Measurements from ENCODE around the gene SPA17. TPM values are rescaled to one million over a fixed set of nuclear protein-coding genes. Genes with fewer than 3 reads are reported as not detected.

The SPA17 gene
- total RNA-seq: 4.8 TPM
- long read RNA-seq, full-length matches to known transcripts: 2 of 2 reads
- long read RNA-seq, partial matches to known transcripts: 0 of 2 reads
- long read RNA-seq, other reads (novel, unspliced or antisense): 0 of 2 reads

DNA sequence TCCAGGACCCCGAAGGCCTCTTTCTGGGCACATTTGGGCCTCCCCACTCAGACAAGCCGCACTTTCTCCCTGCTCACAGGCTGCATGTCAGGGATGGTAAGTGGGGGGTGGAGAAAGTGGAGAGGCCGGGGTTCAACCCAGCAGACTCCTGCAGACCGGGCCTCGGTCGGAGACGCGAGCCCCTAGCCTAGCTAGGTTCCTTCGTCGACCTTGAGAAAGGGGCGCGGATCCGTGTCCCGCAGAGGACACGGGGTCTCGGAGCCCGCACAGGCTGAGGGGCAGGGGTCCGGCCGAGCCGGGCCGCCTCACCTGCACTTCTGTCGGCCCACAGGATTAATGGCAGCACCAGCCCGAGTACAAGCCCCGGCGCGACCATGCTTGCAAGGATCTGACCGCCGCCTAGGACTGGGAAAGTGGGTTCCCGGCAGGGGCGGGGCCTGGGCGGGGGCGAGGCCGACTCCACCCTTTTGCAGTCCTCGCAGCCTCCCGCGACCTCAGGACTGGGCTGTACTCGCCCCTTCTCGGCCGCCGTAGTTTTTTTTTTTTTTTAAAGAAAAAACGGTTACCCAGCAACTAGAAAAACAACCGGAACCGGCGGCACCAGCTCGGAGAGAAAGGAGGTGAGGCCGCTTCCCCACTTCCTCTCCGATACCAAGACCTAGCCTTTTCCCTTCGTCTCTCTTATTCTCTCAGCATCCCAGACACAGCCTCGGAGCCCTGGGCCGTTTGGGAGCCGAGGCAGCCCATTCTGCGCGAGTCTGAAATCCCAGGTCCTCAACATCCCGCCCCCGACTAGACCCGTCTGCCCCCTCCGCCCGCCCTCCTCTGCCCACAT, at the start of gene SPA17, which contains the start of gene SIAE:
SPA17 (plus strand) TSS at position 572 of the 835 bp plus-strand sequence. CDS start 1,361 bp downstream, outside the sequence.
SIAE (minus strand) TSS at position 407 of the 835 bp plus-strand sequence; CDS start at position 376, 31 bp downstream.
- ATAC-seq: peak; percentile 98
- H3K27me3 ChIP-seq: no peaks in the 10 kb centered on the region
- H3K36me3 ChIP-seq: no peaks in the 10 kb centered on the region
- peak within 1 kb of the TSS; percentile 78 for H3K4me3 ChIP-seq
- peak within 1 kb of the TSS; percentile 94 for H3K27ac ChIP-seq
- intact Hi-C loops (cut with DNase I): loop anchor here (5.0 kb wide), 1 partner anchor 74 kb away; no protein-coding TSS in a partner anchor
- H3K4me1 ChIP-seq: peaks cover 20% of the 10 kb centered on the region
- TF ChIP-seq, protein P1, sequence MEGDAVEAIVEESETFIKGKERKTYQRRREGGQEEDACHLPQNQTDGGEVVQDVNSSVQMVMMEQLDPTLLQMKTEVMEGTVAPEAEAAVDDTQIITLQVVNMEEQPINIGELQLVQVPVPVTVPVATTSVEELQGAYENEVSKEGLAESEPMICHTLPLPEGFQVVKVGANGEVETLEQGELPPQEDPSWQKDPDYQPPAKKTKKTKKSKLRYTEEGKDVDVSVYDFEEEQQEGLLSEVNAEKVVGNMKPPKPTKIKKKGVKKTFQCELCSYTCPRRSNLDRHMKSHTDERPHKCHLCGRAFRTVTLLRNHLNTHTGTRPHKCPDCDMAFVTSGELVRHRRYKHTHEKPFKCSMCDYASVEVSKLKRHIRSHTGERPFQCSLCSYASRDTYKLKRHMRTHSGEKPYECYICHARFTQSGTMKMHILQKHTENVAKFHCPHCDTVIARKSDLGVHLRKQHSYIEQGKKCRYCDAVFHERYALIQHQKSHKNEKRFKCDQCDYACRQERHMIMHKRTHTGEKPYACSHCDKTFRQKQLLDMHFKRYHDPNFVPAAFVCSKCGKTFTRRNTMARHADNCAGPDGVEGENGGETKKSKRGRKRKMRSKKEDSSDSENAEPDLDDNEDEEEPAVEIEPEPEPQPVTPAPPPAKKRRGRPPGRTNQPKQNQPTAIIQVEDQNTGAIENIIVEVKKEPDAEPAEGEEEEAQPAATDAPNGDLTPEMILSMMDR (IDR thresholded peaks at IDR 0.05): no peak
- no peaks in the 10 kb centered on the region for H3K9me3 ChIP-seq
- DNase-seq: peak; percentile 98

DNA sequence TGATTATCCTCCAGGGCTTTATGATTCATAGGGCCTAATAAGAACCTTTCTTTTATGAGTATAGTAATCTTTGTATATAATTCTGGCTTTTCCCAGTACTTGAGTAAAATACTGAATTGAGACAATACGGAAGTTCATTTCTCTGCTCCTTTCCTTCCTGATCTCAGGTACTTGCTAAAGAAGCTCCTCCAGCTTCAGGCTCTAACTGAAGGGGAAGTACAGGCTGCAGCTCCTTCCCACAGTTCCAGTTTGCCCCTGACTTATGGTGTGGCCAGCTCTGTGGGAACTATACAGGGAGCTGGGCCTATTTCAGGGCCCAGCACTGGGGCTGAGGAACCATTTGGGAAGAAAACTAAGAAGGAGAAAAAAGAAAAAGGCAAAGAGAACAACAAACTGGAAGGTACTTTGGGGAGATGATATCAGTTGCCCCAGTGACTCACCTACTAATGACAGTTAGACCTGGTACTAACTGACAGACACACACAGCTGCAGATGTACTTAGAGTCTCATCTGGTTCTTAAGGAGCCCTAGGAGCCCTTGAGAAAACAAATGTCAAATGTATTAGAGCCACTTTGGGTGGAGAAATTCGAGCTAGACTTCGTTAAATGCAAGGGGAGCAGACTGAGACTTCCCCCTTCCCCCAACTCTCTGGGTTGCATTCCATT, 48.1 kb upstream of the SPA17 start:
- peaks cover 50% of the 10 kb centered on the region for H3K36me3 ChIP-seq
- H3K4me3 ChIP-seq: no peak overlapping the region
- ATAC-seq (no peak), DNase-seq (no peak)
- peaks cover 22% of the 10 kb centered on the region for H3K4me1 ChIP-seq
- intact Hi-C loops (cut with DNase I): no loop called here
- no peaks in the 10 kb centered on the region for H3K9me3 ChIP-seq
- no peaks in the 10 kb centered on the region for H3K27me3 ChIP-seq
- H3K27ac ChIP-seq: no peak overlapping the region
- TF ChIP-seq, protein P1 (IDR thresholded peaks at IDR 0.05): no peak

DNA sequence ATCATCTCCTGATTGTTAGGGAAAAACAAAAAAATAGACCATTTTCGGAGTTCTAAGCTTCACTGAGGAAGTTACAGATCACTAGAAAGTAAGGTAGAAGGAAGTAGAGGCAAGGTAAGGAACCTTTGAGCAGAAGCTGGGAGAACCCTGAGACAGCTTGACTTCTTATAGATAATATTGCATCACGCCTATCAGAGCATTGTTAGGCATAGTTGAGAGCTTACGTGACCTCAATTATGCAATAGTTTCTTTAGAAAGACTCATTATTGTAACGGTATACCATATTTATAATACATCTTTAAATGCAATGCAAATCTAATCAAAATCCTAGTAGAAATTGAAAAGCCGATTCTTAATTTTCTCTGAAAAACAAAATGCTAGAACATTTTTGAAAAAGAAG, 46.2 kb upstream of the SPA17 start:
- no peak overlapping the region for H3K4me3 ChIP-seq
- peaks cover 69% of the 10 kb centered on the region for H3K36me3 ChIP-seq
- no peak overlapping the region for H3K27ac ChIP-seq
- no peaks in the 10 kb centered on the region for H3K9me3 ChIP-seq
- intact Hi-C loops (cut with DNase I): no loop called here
- H3K4me1 ChIP-seq: peaks cover 15% of the 10 kb centered on the region
- TF ChIP-seq, protein P1 (IDR thresholded peaks at IDR 0.05): no peak
- no peaks in the 10 kb centered on the region for H3K27me3 ChIP-seq
- DNase-seq (no peak), ATAC-seq (no peak)

DNA sequence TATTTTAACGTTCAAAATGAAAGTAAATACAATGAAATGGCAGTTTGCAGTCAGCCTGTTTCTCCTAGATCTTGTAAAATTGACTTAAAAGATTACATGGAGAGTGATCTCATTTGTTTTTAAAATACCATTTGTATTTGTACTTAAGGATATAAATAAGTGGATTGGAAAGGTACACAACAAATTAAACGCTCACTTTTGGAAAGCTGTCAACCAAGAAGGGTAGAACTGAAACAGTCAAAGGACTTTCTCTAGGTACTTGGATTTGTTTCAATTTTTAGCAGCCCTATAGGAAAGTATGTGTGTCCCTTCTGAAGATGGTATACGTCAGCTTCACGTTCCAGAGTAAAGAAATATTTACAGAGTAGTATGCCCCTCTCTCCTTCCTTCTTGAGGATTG, 43.7 kb upstream of the SPA17 start:
- intact Hi-C loops (cut with DNase I): no loop called here

DNA sequence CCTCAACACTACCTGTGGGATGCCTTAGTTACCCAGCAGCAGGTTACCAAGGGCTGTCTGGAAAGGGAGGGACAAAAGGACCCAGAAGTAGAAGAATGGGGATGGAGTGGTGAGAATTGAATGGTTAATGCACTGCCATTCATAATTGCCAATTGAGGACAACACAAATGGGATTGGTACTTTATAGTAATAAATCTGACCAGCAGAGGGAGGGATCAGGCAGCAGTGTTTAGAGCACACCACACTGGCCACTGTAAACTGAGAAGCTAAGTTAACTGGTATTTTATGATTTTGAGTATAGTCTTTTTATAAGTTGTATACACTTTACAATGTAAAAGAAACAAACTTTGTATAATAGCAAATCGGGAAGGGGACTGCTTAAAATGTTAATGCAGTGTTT, 40.3 kb upstream of the SPA17 start:
- Histone ChIP-seq H3K27me3 (no peaks in the 10 kb centered on the region), H3K4me1 (no peaks in the 10 kb centered on the region), H3K27ac (no peak overlapping the region), H3K9me3 (no peaks in the 10 kb centered on the region), H3K4me3 (no peak overlapping the region), H3K36me3 (peaks cover 94% of the 10 kb centered on the region)
- intact Hi-C loops (cut with DNase I): no loop called here
- ATAC-seq (no peak), DNase-seq (no peak)
- TF ChIP-seq, protein P1 (IDR thresholded peaks at IDR 0.05): no peak

More for the DNA sequence above, 43.7 kb upstream of the SPA17 start:
- Histone ChIP-seq H3K4me1 (peaks cover under 1% of the 10 kb centered on the region), H3K4me3 (no peak overlapping the region), H3K36me3 (peaks cover 90% of the 10 kb centered on the region), H3K27me3 (no peaks in the 10 kb centered on the region), H3K27ac (no peak overlapping the region), H3K9me3 (no peaks in the 10 kb centered on the region)
- DNase-seq (no peak), ATAC-seq (no peak)
- TF ChIP-seq, protein P1 (IDR thresholded peaks at IDR 0.05): no peak

Measured in upper lobe of right lung (tissue), 1 donor.